ENCODE results near the gene CNGB1.
"Not testable (repeated sequence)": the region's sequence is repeated elsewhere in the genome, so short reads cannot be mapped to it uniquely, and the experiment has no call there.

CNGB1 gene

GRCh38 chr16:57987441-57988177, 16.7 kb upstream of the CNGB1 start:
- H3K4me1 Mint-ChIP-seq, result peaks cover 21% of the 10 kb centered on the region
- H3K27me3 Mint-ChIP-seq, result no peaks in the 10 kb centered on the region
- H3K27ac Mint-ChIP-seq, result peak overlapping the region in 1 of 2 donors; percentile 72

DNA sequence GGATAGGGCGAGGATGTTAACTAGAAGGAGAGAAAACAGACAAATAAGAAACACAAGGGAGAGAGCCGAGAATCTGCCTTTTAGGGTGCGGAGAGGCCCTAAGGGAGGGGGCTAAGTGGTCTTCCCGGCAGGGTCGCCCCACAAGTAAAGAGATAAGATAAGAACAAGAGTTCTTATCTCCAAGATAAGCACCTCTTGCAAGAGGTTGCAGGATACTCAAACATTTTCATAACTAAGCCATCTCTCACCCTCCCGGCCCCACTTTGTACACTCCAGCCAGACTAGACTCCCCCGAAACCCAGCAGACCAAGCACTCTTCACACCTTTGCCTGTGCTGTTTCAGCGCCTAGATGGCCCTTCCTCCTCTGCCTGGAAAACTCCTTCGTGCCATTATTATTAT, 15.3 kb upstream of the CNGB1 start:
- Mint-ChIP-seq H3K27me3 (no peaks in the 10 kb centered on the region), H3K4me3 (no peak overlapping the region), H3K9me3 (no peaks in the 10 kb centered on the region), H3K4me1 (peaks cover 21% of the 10 kb centered on the region), H3K27ac (no peak overlapping the region)
- ATAC-seq (no peak), DNase-seq (no peak)

More at GRCh38 chr16:57987441-57988177, 16.7 kb upstream of the CNGB1 start:
- Mint-ChIP-seq H3K9me3 (no peaks in the 10 kb centered on the region), H3K4me3 (no peak overlapping the region)
- no peak for ATAC-seq
- no peak for DNase-seq

GRCh38 chr16:57985204-57986181, 14.6 kb upstream of the CNGB1 start:
- Mint-ChIP-seq H3K9me3 (no peaks in the 10 kb centered on the region), H3K4me1 (peaks cover 21% of the 10 kb centered on the region), H3K27me3 (no peaks in the 10 kb centered on the region), H3K4me3 (peak overlapping the region; percentile 95 to 96), H3K27ac (peak overlapping the region; percentile 27 to 86)
- DNase-seq (no peak), ATAC-seq (peak; percentile 71)

DNA sequence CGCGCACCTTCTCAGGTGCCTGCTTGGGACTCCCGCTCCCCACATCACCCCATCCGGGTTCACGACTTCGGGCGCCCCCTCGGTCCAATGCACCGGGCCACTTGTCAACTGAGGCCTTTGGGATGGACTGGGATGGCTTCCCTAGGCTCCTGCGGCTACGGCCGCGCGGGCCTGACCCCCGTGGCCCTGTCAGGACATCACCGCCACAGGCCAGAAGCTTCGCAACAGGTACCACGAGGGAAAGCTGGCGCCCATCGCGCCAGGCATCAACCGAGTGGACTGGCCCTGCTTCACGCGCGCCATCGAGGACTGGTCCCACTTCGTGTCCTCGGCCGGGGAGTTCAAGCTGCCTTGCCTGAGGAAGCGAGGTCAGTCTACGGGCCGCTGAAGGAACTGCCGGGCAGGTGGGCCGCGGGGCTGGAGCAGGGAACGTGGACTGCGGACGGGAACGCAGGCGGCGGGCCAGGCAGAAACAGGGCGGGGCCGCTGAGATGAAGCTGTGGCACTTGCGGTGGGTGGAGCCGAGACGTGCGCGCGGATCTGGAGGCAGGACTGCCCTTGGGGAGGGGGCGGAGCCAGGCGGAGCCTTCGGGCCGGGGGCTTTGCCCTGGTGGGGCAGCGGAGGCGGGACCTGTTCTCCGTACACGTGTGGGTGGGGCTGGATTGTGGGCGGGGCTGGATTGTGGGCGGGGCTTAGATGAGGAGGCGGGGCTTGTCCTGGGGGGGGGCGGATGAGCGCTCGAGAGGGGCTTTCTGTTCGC, 13.7 kb upstream of the CNGB1 start:
- ATAC-seq, result peak; percentile 95
- H3K27me3 Mint-ChIP-seq, result no peaks in the 10 kb centered on the region
- no peaks in the 10 kb centered on the region for H3K9me3 Mint-ChIP-seq
- H3K27ac Mint-ChIP-seq, result peak overlapping the region; percentile 66 to 86
- H3K4me3 Mint-ChIP-seq, result peak overlapping the region; percentile 95 to 96
- DNase-seq, result peak; percentile 91 to 94
- H3K4me1 Mint-ChIP-seq, result peaks cover 21% of the 10 kb centered on the region

- no peak overlapping the region for H3K4me3 Mint-ChIP-seq
- peaks cover 21% of the 10 kb centered on the region for H3K4me1 Mint-ChIP-seq
- no peaks in the 10 kb centered on the region for H3K9me3 Mint-ChIP-seq
- DNase-seq (no peak), ATAC-seq (no peak)
- no peak overlapping the region for H3K27ac Mint-ChIP-seq
- no peaks in the 10 kb centered on the region for H3K27me3 Mint-ChIP-seq
Observed at GRCh38 chr16:57982385-57982784, 11.5 kb upstream of the CNGB1 start.

- Mint-ChIP-seq H3K9me3 (no peaks in the 10 kb centered on the region), H3K4me1 (peaks cover 21% of the 10 kb centered on the region), H3K4me3 (no peak overlapping the region), H3K27me3 (no peaks in the 10 kb centered on the region), H3K27ac (no peak overlapping the region)
- no peak for DNase-seq
- no peak for ATAC-seq
Observed at GRCh38 chr16:57981636-57982035, 10.7 kb upstream of the CNGB1 start.

DNA sequence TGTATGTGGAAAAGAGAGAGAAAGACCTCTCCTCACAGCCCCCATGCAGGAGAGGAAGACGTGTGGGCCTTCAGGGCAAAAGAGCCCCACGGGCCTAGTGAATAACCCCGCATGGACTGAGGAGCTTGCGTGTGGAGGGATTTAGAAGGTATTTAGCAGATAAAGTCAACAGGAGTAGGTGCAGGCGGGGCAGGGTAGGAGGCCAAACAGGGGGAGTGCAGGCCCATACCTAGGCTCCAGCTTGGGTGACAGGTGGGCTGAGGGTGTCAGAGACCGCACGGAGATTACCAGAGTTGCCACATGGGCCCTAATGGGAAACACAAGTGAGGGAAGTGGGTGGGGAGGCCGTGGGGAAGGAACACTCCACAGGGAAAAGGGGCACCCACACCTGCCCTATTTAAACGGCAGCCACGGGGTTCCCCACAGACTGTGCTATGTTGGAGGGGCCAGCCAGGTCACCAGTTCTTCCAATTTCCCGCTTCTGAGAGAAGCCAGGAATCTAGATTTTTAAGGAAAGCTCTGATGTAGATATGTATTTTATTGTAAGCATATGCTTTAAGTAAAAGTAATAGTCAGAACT, 8.2 kb upstream of the CNGB1 start:
- Mint-ChIP-seq H3K4me3 (no peak overlapping the region), H3K27ac (peak overlapping the region in 1 of 2 donors; percentile 8), H3K4me1 (peaks cover 2% of the 10 kb centered on the region), H3K27me3 (no peaks in the 10 kb centered on the region), H3K9me3 (no peaks in the 10 kb centered on the region)
- no peak for DNase-seq
- ATAC-seq, result no peak

GRCh38 chr16:57978070-57978465, 7.1 kb upstream of the CNGB1 start:
- not testable (repeated sequence) for H3K27me3 Mint-ChIP-seq, H3K9me3 Mint-ChIP-seq

DNA sequence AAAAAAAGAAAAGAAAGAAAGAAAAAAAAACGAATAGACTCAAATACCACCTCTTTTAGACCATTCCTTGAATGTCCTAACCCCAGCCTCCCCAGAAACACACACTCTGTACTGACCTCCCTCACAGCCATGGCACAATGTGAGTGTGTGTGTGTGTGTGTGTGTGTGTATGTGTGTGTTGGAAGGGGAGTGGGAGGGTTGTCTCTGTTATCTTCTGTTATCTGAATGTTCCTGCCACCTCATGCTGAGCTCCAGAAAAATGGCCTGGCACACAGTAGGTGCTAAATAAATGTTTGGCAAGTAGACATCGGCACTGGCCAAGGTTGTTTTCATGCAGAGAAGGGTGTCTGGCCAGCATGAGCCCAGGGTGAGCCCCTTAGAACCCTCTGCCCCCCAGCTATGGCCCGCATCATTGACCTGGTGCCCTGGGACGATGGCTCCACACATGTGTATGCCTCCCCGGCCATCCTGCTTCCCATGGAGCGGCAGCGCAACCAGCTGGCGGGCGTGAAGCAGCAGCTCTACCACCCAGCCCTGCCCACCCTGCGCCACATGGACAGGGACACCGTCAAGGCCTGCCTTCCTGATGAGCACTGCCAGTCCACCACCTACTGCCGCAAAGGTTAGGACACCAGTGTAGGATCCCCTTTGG, 6.6 kb upstream of the CNGB1 start:
- DNase-seq (no peak), ATAC-seq (peak; percentile 26)
- no peaks in the 10 kb centered on the region for H3K27me3 Mint-ChIP-seq
- H3K27ac Mint-ChIP-seq, result no peak overlapping the region
- H3K4me1 Mint-ChIP-seq, result no peaks in the 10 kb centered on the region
- H3K4me3 Mint-ChIP-seq, result no peak overlapping the region
- H3K9me3 Mint-ChIP-seq, result no peaks in the 10 kb centered on the region

More at GRCh38 chr16:57978070-57978465, 7.1 kb upstream of the CNGB1 start:
- H3K4me3 Mint-ChIP-seq, H3K4me1 Mint-ChIP-seq, ATAC-seq, H3K27ac Mint-ChIP-seq, DNase-seq: not testable (repeated sequence)

DNA sequence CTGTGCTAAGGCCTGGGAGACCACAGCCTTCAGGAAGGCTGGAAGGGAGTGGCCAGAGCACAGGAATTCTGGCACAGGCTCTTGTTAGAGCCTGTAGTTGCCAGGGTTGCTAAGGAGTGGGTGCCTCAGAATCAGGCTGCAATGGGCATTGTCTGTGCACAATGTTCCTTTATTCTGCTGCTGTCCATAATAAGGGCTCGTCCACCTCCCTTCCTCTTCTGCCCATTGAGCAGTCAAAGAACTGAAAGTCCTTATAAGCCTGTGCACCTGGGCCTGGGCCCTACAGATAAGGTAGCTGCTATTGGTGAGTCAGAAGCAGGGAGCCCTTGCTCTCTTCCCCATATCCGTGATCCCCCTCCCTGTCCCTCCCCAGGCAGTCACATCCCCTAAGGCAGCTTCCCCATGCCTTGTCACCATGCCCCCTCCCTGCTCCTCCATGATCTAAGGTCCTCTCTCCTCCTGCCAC, 5.4 kb upstream of the CNGB1 start:
- Mint-ChIP-seq H3K9me3 (no peaks in the 10 kb centered on the region), H3K4me3 (no peak overlapping the region), H3K4me1 (peaks cover 5% of the 10 kb centered on the region), H3K27me3 (no peaks in the 10 kb centered on the region), H3K27ac (no peak overlapping the region)
- no peak for DNase-seq
- no peak for ATAC-seq

GRCh38 chr16:57972306-57972705, 1.4 kb upstream of the CNGB1 start:
- H3K27me3 Mint-ChIP-seq, result no peaks in the 10 kb centered on the region
- DNase-seq, result no peak
- no peak overlapping the region for H3K4me3 Mint-ChIP-seq
- H3K27ac Mint-ChIP-seq, result no peak overlapping the region
- H3K4me1 Mint-ChIP-seq, result peaks cover 5% of the 10 kb centered on the region
- no peaks in the 10 kb centered on the region for H3K9me3 Mint-ChIP-seq
- no peak for ATAC-seq

DNA sequence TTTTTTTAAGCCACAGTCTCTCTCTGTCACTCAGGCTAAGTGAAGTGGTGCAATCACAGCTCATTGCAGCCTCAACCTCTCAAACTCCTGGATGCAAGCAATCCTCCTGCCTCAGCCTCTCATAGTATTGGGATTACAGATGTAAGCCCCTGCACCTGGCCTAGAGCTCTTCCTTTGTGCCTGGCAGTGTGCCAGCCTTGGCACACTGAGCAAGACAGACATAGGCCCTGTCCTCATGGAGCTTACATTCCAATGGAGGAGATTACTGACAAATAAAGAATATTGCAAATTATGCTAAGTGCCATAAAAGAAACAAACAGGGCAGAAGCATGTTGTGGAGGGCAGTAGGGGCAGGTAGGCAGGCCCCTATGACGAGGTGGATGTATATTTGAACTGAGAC, 920 bp upstream of the CNGB1 start:
- Mint-ChIP-seq H3K4me3 (no peak overlapping the region), H3K27me3 (no peaks in the 10 kb centered on the region), H3K27ac (peak overlapping the region in 1 of 2 donors; percentile 78), H3K9me3 (no peaks in the 10 kb centered on the region), H3K4me1 (peaks cover 5% of the 10 kb centered on the region)
- ATAC-seq, result no peak
- DNase-seq, result no peak

DNA sequence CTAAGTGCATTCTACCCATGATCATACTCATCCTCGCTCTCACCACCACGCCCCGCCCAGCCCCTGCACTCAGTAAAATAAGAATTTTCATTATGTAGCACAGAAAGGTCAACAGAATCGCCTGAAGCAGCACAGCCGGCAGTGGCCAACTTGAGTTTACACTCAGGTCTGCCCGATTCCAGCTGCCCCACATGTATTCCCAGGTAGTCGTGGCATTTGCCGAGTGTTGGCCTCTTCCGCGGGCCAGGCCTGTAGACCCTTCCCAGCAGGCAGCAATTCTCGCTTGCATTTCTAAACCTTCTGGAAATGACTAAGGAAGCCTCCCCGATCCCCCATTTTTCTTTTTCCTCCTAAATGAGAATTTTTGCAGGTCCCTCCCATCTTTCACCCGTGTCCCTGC, 609 bp downstream of the CNGB1 start:
- Mint-ChIP-seq H3K4me1 (peaks cover 5% of the 10 kb centered on the region), H3K27me3 (no peaks in the 10 kb centered on the region), H3K27ac (peak overlapping the region in 1 of 2 donors; percentile 22), H3K4me3 (no peak overlapping the region), H3K9me3 (no peaks in the 10 kb centered on the region)
- ATAC-seq, result no peak
- DNase-seq, result no peak

DNA sequence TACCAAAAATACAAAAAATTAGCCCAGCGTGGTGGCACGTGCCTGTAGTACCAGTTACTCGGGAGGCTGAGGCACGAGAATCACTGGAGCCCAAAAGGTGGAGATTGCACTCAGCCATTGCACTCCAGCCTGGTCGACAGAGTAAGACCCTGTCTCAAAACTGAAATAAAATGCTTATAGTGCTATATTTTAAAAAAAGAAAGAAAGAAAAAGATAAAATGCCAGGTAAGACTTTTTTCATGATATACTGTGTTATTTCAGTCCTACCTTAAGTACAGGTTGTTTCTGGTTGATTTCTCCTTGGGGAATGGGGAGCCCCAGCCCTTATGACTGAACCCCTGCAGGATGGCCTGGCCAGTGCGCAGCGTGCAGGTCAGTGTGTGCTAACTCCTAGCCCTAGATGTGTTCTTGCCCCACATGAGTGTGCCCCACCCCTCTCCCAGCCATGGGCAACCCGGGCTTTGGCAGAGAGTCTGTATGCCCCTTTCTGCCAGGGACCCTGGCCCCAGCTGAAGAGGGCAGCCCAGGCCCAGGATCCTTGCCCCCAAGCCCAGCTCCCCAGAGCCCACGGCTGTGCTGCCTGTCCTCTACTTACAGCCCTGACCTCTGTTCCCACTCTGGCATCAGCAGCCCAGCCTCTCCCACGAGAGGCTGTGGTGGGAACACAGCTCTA, 1.3 kb downstream of the CNGB1 start:
- Mint-ChIP-seq H3K4me3 (no peak overlapping the region), H3K27me3 (no peaks in the 10 kb centered on the region), H3K4me1 (peaks cover 5% of the 10 kb centered on the region), H3K9me3 (no peaks in the 10 kb centered on the region), H3K27ac (no peak overlapping the region)
- ATAC-seq, result no peak
- no peak for DNase-seq

Data from stimulated activated naive CD8-positive, alpha-beta T cell treated with anti-CD3 and anti-CD28 coated beads, Interleukin-15, amount 100 ng/mL, for 72 hours (primary cell).